Esophagus (tissue), 2 donors: ENCODE data around the gene SEPTIN3. TPM values are rescaled to one million over a fixed set of nuclear protein-coding genes. Genes with fewer than 3 reads are reported as not detected.
"Not testable (repeated sequence)": the region's sequence is repeated elsewhere in the genome, so short reads cannot be mapped to it uniquely, and the experiment has no call there.

Source experiments
- H3K27ac ChIP-seq, 2 donors: one replicate each; pipeline ENCODE4 v1.5.1; 2013; ENCODE audit warnings: low read depth in 2 of 2, mild to moderate bottlenecking in 2 of 2, inconsistent platforms in 1 of 2, low read length in 1 of 2, moderate library complexity in 1 of 2
- H3K27me3 ChIP-seq, 2 donors: one replicate each; pipeline ENCODE4 v1.6.1; 2013; ENCODE audit warnings: low read length in 2 of 2, control low read depth in 1 of 2, mild to moderate bottlenecking in 1 of 2; ENCODE audit not compliant: insufficient read depth in 2 of 2, control insufficient read depth in 1 of 2
- H3K36me3 ChIP-seq, 2 donors: one replicate each; pipeline ENCODE4 v1.6.1; 2013; ENCODE audit warnings: low read length in 1 of 2; ENCODE audit not compliant: control insufficient read depth in 2 of 2, insufficient read depth in 2 of 2
- H3K4me1 ChIP-seq, 2 donors: one replicate each; pipeline ENCODE4 v1.6.1; 2013; ENCODE audit warnings: low read length in 1 of 2; ENCODE audit not compliant: control insufficient read depth in 2 of 2, insufficient read depth in 2 of 2
- H3K4me3 ChIP-seq, 2 donors: one replicate each; pipeline ENCODE4 v1.5.1; 2013; ENCODE audit warnings: low read length in 2 of 2, mild to moderate bottlenecking in 2 of 2, low read depth in 1 of 2, moderate library complexity in 1 of 2
- H3K9me3 ChIP-seq, 2 donors: one replicate each; pipeline ENCODE4 v1.6.1; 2013; ENCODE audit warnings: mild to moderate bottlenecking in 2 of 2, low read depth in 1 of 2, low read length in 1 of 2, moderate library complexity in 1 of 2; ENCODE audit not compliant: control insufficient read depth in 2 of 2, insufficient read depth in 1 of 2
- WGBS, 2 donors: extraction: QIAGEN DNeasy Blood & Tissue Kit; methylation state at CpG; one replicate each; pipeline ENCODE4 v1.1.7; 2013; 5-methylcytosine and 5-hydroxymethylcytosine counted together
- polyA plus RNA-seq, 2 donors: library from polyadenylated mRNA; stranded (reverse); fragments of 200-250 nt; gene quantifications; one replicate each; pipeline ENCODE4 v1.2.3, GENCODE V29; 2013
- donor health status: healthy with polysubstance abuse.
- donor health status: Bipolar disorder and iron deficiency.

The SEPTIN3 gene
- polyA plus RNA-seq, 2 donors = 0.11 to 0.18 TPM

GRCh38 chr22:41940832-41941765, 28.1 kb upstream of the SEPTIN3 start:
- Histone ChIP-seq H3K36me3 (peaks cover 0 to 3% of the 10 kb centered on the region in 2 donors), H3K27ac (peak overlapping the region; percentile 87 to 96), H3K27me3 (no peaks in the 10 kb centered on the region), H3K4me1 (peaks cover 0 to 20% of the 10 kb centered on the region in 2 donors), H3K9me3 (no peaks in the 10 kb centered on the region), H3K4me3 (no peak overlapping the region)
- 43 to 44% methylated on average over 13 of the region's 13 CpGs for WGBS, 2 donors

- H3K4me1 ChIP-seq = peaks cover 0 to 21% of the 10 kb centered on the region in 2 donors
- peak overlapping the region in 1 of 2 donors; percentile 77 for H3K27ac ChIP-seq
- 57 to 61% methylated on average over 9 of the region's 9 CpGs for WGBS, 2 donors
- H3K9me3 ChIP-seq = no peaks in the 10 kb centered on the region
- H3K27me3 ChIP-seq = no peaks in the 10 kb centered on the region
- no peak overlapping the region for H3K4me3 ChIP-seq
- peaks cover 0 to 3% of the 10 kb centered on the region in 2 donors for H3K36me3 ChIP-seq
These were observed 25.5 kb upstream of the SEPTIN3 start for GRCh38 chr22:41943661-41944209.

- Histone ChIP-seq H3K9me3 (no peaks in the 10 kb centered on the region), H3K36me3 (no peaks in the 10 kb centered on the region), H3K4me3 (peak within 1 kb of the TSS; percentile 59 to 79), H3K27ac (peak within 1 kb of the TSS in 1 of 2 donors; percentile 23), H3K4me1 (peaks cover 0 to 8% of the 10 kb centered on the region in 2 donors), H3K27me3 (no peaks in the 10 kb centered on the region)
- WGBS, 2 donors = 2% methylated on average over 56 of the region's 56 CpGs
These were observed 22.4 kb upstream of the SEPTIN3 start, which contains the start of gene CENPM for GRCh38 chr22:41946629-41947423. TSS of gene CENPM (minus strand) at chr22:41947152. CDS start at chr22:41947076, 76 bp downstream.

GRCh38 chr22:41947424-41948080, 21.7 kb upstream of the SEPTIN3 start:
- no peaks in the 10 kb centered on the region for H3K27me3 ChIP-seq
- no peaks in the 10 kb centered on the region for H3K9me3 ChIP-seq
- no peak overlapping the region for H3K27ac ChIP-seq
- H3K4me1 ChIP-seq = peaks cover 0 to 8% of the 10 kb centered on the region in 2 donors
- no peak overlapping the region for H3K4me3 ChIP-seq
- no peaks in the 10 kb centered on the region for H3K36me3 ChIP-seq
- WGBS, 2 donors = 70 to 72% methylated on average over 20 to 21 of the region's 21 CpGs

- no peaks in the 10 kb centered on the region for H3K9me3 ChIP-seq
- 93 to 94% methylated on average over 2 of the region's 2 CpGs for WGBS, 2 donors
- H3K27ac ChIP-seq = no peak overlapping the region
- no peak overlapping the region for H3K4me3 ChIP-seq
- no peaks in the 10 kb centered on the region for H3K36me3 ChIP-seq
- no peaks in the 10 kb centered on the region for H3K27me3 ChIP-seq
- peaks cover 0 to 8% of the 10 kb centered on the region in 2 donors for H3K4me1 ChIP-seq
These were observed 21.1 kb upstream of the SEPTIN3 start for GRCh38 chr22:41948142-41948541.

- not testable (repeated sequence) for H3K27me3 ChIP-seq, H3K9me3 ChIP-seq, H3K4me3 ChIP-seq, H3K27ac ChIP-seq, H3K36me3 ChIP-seq, H3K4me1 ChIP-seq
- WGBS, 2 donors = 84 to 85% methylated on average over 8 of the region's 8 CpGs
These were observed 20.3 kb upstream of the SEPTIN3 start for GRCh38 chr22:41948928-41949296.

- H3K4me3 ChIP-seq = no peak overlapping the region
- H3K36me3 ChIP-seq = no peaks in the 10 kb centered on the region
- no peaks in the 10 kb centered on the region for H3K9me3 ChIP-seq
- H3K4me1 ChIP-seq = peaks cover 0 to 8% of the 10 kb centered on the region in 2 donors
- no peak overlapping the region for H3K27ac ChIP-seq
- 86 to 87% methylated on average over 7 of the region's 7 CpGs for WGBS, 2 donors
- no peaks in the 10 kb centered on the region for H3K27me3 ChIP-seq
These were observed 19.8 kb upstream of the SEPTIN3 start for GRCh38 chr22:41949297-41949965.

- H3K4me1 ChIP-seq = no peaks in the 10 kb centered on the region
- no peak within 1 kb of the TSS for H3K27ac ChIP-seq
- H3K9me3 ChIP-seq = no peaks in the 10 kb centered on the region
- no peaks in the 10 kb centered on the region for H3K36me3 ChIP-seq
- H3K27me3 ChIP-seq = no peaks in the 10 kb centered on the region
- 68 to 78% methylated on average over 16 of the region's 16 CpGs for WGBS, 2 donors
- no peak within 1 kb of the TSS for H3K4me3 ChIP-seq
These were observed 17.3 kb upstream of the SEPTIN3 start, which contains the start of gene SMIM45 for GRCh38 chr22:41951898-41952474. TSS of gene SMIM45 (plus strand) at chr22:41952150.
